ENCODE measurements around the gene TFF2. TPM values are rescaled to one million over a fixed set of nuclear protein-coding genes. Genes with fewer than 3 reads are reported as not detected.

TFF2 gene
- polyA plus RNA-seq, 1 of the 3 experiments (the other 2 are of a cell fraction), result not detected

DNA sequence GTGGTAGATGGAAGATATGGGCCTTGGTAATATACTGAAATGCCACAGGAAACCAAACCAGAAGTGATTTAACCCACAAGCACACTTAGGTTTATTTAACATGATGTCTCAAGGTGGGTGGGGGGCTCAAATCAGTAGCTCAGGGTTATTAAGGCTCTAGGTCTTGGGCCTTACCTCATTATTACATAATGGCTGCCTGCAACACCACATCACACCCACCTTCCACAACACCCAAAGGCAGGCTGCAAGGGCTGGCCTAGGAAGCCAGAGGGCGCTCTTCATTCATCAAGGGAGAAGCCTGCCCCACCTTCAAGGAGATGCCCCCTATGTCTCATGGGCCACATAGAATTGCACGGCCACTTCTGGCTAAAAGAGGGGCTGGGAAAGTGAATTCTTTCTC is 9.5 kb upstream of the TFF2 start:
- WGBS (ENCODE audit: low lambda C conversion rate), result 44% methylated on average over 2 of the region's 2 CpGs
- no peak overlapping the region for H3K4me3 ChIP-seq (ENCODE audit: low read depth in 2 of 2, low read length in 1 of 2)
- CTCF ChIA-PET, result interaction anchor here (1.0 to 2.2 kb wide), 2 partner anchors 50 to 243 kb away, joined by 3 to 6 read pairs; no protein-coding TSS in a partner anchor

DNA sequence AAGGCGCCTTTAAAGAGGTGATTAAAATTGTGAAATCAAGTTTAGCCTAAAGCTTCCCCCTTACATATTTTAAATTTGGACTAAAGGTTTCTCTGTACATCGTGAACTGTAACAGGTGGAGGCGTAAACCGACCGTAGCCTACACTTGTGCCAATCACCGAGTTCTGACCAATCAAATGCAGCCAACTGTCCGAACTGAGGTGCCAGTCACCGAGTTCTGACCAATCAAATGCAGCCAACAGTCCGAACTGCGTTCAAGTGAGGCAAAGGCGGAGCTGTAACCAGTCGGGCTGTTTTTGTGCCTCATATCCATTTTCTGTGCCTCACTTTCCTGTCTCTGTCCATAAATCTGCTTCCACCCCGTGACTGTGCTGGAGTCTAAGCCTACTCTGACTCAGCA is 8.1 kb upstream of the TFF2 start:
- no peak overlapping the region for H3K9ac ChIP-seq
- ChIA-PET POLR2A (no interaction called here), CTCF (no interaction called here)
- H4K20me1 ChIP-seq (ENCODE audit: insufficient read depth), result no peaks in the 10 kb centered on the region
- H3K27ac ChIP-seq (ENCODE audit: low read depth in 2 of 2, low read length in 1 of 2), result no peak overlapping the region
- no peaks in the 10 kb centered on the region; the same call in 1 of the 2 replicates for H3K9me3 ChIP-seq
- H3K36me3 ChIP-seq (replicated peaks in 1 of 2; ENCODE audit: control insufficient read depth in 1 of 2, insufficient read depth in 2 of 2, low read length in 1 of 2), result no peaks in the 10 kb centered on the region
- H3K4me3 ChIP-seq (ENCODE audit: low read depth in 2 of 2, low read length in 1 of 2), result no peak overlapping the region
- H2AFZ ChIP-seq (ENCODE audit: low read depth), result no peak overlapping the region
- no peaks in the 10 kb centered on the region for H3K27me3 ChIP-seq (ENCODE audit: insufficient read depth)
- H3F3A ChIP-seq (replicated peaks; ENCODE audit: insufficient read depth), result no peaks in the 10 kb centered on the region
- no peaks in the 10 kb centered on the region for H3K79me2 ChIP-seq (ENCODE audit: insufficient read depth)
- no peak overlapping the region for H3K4me2 ChIP-seq
- WGBS (ENCODE audit: low lambda C conversion rate), result 32% methylated on average over 13 of the region's 13 CpGs
- no peaks in the 10 kb centered on the region for H3K4me1 ChIP-seq (ENCODE audit: control insufficient read depth in 1 of 2, insufficient read depth in 2 of 2, low read depth in 1 of 2, low read length in 1 of 2)
- no peaks in the 10 kb centered on the region for H3K9me2 ChIP-seq
- DNase-seq, result no peak
- TF ChIP-seq, protein P1, sequence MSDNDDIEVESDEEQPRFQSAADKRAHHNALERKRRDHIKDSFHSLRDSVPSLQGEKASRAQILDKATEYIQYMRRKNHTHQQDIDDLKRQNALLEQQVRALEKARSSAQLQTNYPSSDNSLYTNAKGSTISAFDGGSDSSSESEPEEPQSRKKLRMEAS (IDR thresholded peaks at IDR 0.05; ENCODE audit: low read depth), result no peak
- TF ChIP-seq FOXJ3 (CRISPR knock-in tag; IDR thresholded peaks at IDR 0.05) (no peak), NFIC (IDR thresholded peaks at IDR 0.05; ENCODE audit: borderline replicate concordance) (no peak), RXRA (IDR thresholded peaks at IDR 0.05; ENCODE audit: borderline replicate concordance, low read depth) (no peak), ELF1 (IDR thresholded peaks at IDR 0.05) (no peak), POLR2AphosphoS5 (IDR thresholded peaks at IDR 0.05; ENCODE audit: low read depth, low read length) (no peak), SMC3 (IDR thresholded peaks at IDR 0.05; ENCODE audit: low read depth, low read length) (no peak)
- TF ChIP-seq, protein P2, sequence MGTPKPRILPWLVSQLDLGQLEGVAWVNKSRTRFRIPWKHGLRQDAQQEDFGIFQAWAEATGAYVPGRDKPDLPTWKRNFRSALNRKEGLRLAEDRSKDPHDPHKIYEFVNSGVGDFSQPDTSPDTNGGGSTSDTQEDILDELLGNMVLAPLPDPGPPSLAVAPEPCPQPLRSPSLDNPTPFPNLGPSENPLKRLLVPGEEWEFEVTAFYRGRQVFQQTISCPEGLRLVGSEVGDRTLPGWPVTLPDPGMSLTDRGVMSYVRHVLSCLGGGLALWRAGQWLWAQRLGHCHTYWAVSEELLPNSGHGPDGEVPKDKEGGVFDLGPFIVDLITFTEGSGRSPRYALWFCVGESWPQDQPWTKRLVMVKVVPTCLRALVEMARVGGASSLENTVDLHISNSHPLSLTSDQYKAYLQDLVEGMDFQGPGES (IDR thresholded peaks at IDR 0.05; ENCODE audit: low read depth, low read length), result no peak
- TF ChIP-seq, protein P3, sequence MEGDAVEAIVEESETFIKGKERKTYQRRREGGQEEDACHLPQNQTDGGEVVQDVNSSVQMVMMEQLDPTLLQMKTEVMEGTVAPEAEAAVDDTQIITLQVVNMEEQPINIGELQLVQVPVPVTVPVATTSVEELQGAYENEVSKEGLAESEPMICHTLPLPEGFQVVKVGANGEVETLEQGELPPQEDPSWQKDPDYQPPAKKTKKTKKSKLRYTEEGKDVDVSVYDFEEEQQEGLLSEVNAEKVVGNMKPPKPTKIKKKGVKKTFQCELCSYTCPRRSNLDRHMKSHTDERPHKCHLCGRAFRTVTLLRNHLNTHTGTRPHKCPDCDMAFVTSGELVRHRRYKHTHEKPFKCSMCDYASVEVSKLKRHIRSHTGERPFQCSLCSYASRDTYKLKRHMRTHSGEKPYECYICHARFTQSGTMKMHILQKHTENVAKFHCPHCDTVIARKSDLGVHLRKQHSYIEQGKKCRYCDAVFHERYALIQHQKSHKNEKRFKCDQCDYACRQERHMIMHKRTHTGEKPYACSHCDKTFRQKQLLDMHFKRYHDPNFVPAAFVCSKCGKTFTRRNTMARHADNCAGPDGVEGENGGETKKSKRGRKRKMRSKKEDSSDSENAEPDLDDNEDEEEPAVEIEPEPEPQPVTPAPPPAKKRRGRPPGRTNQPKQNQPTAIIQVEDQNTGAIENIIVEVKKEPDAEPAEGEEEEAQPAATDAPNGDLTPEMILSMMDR (IDR thresholded peaks at IDR 0.05), result no peak

More for the DNA sequence above, 9.5 kb upstream of the TFF2 start:
- Histone ChIP-seq H3K27ac (ENCODE audit: low read depth in 2 of 2, low read length in 1 of 2) (no peak overlapping the region), H4K20me1 (ENCODE audit: insufficient read depth) (no peaks in the 10 kb centered on the region), H3K79me2 (ENCODE audit: insufficient read depth) (no peaks in the 10 kb centered on the region), H3K4me2 (no peak overlapping the region), H2AFZ (ENCODE audit: low read depth) (no peak overlapping the region), H3K27me3 (ENCODE audit: insufficient read depth) (no peaks in the 10 kb centered on the region), H3K4me1 (ENCODE audit: control insufficient read depth in 1 of 2, insufficient read depth in 2 of 2, low read depth in 1 of 2, low read length in 1 of 2) (no peaks in the 10 kb centered on the region), H3F3A (replicated peaks; ENCODE audit: insufficient read depth) (no peaks in the 10 kb centered on the region), H3K9ac (no peak overlapping the region), H3K36me3 (replicated peaks in 1 of 2; ENCODE audit: control insufficient read depth in 1 of 2, insufficient read depth in 2 of 2, low read length in 1 of 2) (no peaks in the 10 kb centered on the region), H3K9me3 (no peaks in the 10 kb centered on the region), H3K9me2 (no peaks in the 10 kb centered on the region)
- no peak for DNase-seq
- TF ChIP-seq, protein P4, sequence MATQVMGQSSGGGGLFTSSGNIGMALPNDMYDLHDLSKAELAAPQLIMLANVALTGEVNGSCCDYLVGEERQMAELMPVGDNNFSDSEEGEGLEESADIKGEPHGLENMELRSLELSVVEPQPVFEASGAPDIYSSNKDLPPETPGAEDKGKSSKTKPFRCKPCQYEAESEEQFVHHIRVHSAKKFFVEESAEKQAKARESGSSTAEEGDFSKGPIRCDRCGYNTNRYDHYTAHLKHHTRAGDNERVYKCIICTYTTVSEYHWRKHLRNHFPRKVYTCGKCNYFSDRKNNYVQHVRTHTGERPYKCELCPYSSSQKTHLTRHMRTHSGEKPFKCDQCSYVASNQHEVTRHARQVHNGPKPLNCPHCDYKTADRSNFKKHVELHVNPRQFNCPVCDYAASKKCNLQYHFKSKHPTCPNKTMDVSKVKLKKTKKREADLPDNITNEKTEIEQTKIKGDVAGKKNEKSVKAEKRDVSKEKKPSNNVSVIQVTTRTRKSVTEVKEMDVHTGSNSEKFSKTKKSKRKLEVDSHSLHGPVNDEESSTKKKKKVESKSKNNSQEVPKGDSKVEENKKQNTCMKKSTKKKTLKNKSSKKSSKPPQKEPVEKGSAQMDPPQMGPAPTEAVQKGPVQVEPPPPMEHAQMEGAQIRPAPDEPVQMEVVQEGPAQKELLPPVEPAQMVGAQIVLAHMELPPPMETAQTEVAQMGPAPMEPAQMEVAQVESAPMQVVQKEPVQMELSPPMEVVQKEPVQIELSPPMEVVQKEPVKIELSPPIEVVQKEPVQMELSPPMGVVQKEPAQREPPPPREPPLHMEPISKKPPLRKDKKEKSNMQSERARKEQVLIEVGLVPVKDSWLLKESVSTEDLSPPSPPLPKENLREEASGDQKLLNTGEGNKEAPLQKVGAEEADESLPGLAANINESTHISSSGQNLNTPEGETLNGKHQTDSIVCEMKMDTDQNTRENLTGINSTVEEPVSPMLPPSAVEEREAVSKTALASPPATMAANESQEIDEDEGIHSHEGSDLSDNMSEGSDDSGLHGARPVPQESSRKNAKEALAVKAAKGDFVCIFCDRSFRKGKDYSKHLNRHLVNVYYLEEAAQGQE (IDR thresholded peaks at IDR 0.05; ENCODE audit: low read depth, low read length), result no peak
- TF ChIP-seq RXRA (IDR thresholded peaks at IDR 0.05; ENCODE audit: borderline replicate concordance, low read depth) (no peak), YY1 (IDR thresholded peaks at IDR 0.05; ENCODE audit: low read depth) (no peak), JUND (IDR thresholded peaks at IDR 0.05) (no peak), RAD21 (IDR thresholded peaks at IDR 0.05; ENCODE audit: low read length) (no peak), SMC3 (IDR thresholded peaks at IDR 0.05; ENCODE audit: low read depth, low read length) (no peak), FOXM1 (IDR thresholded peaks at IDR 0.05; ENCODE audit: low read depth) (no peak), POLR2AphosphoS5 (IDR thresholded peaks at IDR 0.05; ENCODE audit: low read depth, low read length) (no peak), SIN3A (IDR thresholded peaks at IDR 0.05; ENCODE audit: borderline replicate concordance, low read depth, low read length) (no peak), GATA2 (CRISPR knock-in tag; IDR thresholded peaks at IDR 0.05) (no peak), TEAD4 (IDR thresholded peaks at IDR 0.05; ENCODE audit: borderline replicate concordance, insufficient read depth) (no peak), CHD2 (IDR thresholded peaks at IDR 0.05; ENCODE audit: low read length, partially characterized antibody) (no peak), RCOR1 (IDR thresholded peaks at IDR 0.05; ENCODE audit: low read length) (no peak), NRF1 (IDR thresholded peaks at IDR 0.05; ENCODE audit: low read depth, low read length) (no peak)
- TF ChIP-seq, protein P1 (IDR thresholded peaks at IDR 0.05; ENCODE audit: low read depth), result no peak
- TF ChIP-seq, protein P5, sequence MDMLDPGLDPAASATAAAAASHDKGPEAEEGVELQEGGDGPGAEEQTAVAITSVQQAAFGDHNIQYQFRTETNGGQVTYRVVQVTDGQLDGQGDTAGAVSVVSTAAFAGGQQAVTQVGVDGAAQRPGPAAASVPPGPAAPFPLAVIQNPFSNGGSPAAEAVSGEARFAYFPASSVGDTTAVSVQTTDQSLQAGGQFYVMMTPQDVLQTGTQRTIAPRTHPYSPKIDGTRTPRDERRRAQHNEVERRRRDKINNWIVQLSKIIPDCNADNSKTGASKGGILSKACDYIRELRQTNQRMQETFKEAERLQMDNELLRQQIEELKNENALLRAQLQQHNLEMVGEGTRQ (IDR thresholded peaks at IDR 0.05; ENCODE audit: borderline replicate concordance, low read depth, low read length), result no peak
- POLR2A ChIA-PET, result no interaction called here

Measured in SK-N-SH (cell line).